HG03469 (cell line): Measurements from ENCODE around the gene CABS1.

ENCODE experiments used
- ATAC-seq: cut with Tn5 transposase; IDR thresholded peaks from one replicate; pipeline ENCODE4 v1.9.1; 2021; ENCODE audit warnings: mild to moderate bottlenecking, moderate library complexity, moderate number of reproducible peaks; ENCODE audit not compliant: unreplicated experiment

CABS1 gene

DNA sequence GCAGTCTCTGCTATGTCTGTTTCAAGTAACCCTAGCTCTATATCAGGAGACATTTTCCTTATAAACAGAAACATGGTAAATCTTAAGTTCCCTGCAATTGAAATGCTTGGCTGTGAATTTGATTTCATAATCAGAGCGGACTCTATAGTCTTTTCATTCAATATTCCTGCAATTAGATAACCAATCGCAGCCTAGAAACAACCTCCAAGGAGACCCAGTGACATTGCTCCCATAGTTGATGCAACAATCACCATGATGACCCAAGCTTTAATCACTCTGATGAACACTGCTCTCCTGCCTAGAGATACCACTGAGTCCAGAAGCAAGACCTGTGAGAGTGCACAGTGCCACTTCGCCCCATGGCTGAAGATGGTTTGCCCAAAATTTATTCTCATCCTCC lies at the start of gene CABS1:
Gene CABS1 (plus strand): TSS at position 301 of the 400 bp plus-strand sequence. CDS start 59 bp downstream, at position 360.
- no peak for ATAC-seq

DNA sequence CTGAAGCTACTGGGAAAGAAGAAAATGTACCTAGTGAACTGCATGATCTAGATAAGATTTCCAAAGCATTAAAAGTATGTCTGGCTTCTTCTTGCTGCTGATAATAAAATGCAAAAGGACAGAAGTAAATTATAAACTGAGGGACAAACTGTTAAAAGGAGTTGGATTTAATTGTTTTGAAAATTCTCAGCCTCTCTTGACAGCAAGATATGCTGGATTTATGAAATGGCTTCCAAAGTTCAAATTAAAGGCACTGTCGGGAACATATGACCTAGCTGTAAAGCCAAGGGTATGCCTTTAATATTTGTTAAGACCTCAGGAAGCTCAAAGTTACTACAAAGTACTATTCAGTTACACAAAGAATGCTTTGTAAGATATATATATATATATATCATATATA lies 46.1 kb upstream of the CABS1 start:
- no peak for ATAC-seq

GRCh38 chr4:70291341-70291740 lies 43.4 kb upstream of the CABS1 start:
- ATAC-seq: no peak

DNA sequence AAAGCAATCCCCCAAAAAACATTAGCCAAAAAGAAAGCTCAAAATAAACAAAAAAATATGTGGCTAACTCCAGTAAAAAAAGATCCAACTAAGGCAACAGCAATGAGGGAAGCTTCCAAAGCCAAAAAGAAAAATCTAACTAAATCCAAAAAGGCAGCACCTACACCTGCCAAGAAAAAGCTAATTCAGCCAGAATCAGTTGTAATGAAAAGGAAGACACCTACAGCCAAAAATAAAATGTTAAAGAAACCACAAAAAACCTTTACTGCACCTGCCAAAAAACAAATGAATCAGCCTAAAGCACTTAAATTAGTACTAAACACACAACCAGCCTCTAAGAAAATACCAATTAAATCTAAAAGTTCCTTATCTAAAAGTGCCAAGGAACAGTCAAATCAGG lies 37.2 kb upstream of the CABS1 start:
- no peak for ATAC-seq

- ATAC-seq: no peak
Measured at GRCh38 chr4:70298051-70298450, 36.7 kb upstream of the CABS1 start.

DNA sequence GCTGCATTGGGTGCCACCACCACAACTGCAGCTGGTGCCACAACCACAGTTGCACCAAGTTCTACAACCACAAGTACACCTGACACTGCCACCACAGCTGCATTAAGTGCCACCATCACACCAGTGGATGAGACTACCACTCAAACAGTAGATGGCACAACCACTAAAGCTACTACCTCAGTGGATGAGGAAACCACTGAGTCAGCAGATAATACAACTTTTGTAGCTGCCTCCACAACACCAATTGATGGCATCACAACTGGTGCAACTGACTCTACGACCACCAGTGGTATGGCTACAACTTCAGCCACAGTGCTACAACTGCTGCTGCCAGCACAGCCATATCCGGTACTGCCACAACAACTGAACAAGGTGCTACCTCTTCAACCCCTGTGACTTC lies 35.1 kb upstream of the CABS1 start:
- no peak for ATAC-seq

- no peak for ATAC-seq
Measured at GRCh38 chr4:70300215-70300614, 34.6 kb upstream of the CABS1 start.

DNA sequence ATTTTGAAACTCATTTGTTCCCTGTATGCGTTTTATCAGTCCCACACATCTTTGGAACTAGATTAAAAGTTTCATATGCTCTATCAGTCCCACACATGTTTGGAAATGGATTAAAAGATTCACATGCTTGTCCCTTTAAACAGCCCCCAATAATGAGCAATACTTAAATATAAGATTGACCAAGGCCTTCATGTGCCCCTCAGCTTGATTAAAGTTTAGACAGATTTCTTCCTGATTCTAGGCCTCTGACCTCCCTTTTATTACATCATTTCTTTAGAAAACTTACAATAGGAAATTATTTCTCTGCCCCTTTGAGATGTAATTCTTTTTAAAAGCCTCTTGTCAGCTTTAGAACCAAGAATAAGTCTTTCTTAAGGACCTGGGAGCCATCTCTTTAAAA lies 31.7 kb upstream of the CABS1 start:
- ATAC-seq: no peak

- ATAC-seq: no peak
Measured at GRCh38 chr4:70305601-70306000, 29.2 kb upstream of the CABS1 start.

- ATAC-seq: no peak
Measured at GRCh38 chr4:70306076-70306475, 28.7 kb upstream of the CABS1 start.

DNA sequence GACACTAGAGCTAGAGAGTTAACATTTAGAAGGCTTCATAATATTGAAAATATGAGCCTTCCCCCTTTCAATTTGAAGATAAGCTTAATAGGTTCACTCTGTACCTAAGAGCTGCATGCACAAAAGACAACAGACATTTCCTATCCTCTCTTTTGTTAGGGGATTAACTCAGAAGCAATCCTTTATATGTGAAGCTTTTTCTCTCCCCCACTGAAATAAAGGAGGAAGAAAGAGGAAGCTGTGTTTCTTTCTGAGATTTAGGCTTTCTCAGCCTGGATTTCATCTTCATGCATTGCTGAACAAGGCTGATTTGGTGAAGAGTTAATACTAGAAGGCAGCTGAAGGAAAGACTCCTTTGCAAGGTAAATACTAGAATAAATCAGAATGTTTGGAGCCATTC lies 21.0 kb upstream of the CABS1 start:
- ATAC-seq: no peak

DNA sequence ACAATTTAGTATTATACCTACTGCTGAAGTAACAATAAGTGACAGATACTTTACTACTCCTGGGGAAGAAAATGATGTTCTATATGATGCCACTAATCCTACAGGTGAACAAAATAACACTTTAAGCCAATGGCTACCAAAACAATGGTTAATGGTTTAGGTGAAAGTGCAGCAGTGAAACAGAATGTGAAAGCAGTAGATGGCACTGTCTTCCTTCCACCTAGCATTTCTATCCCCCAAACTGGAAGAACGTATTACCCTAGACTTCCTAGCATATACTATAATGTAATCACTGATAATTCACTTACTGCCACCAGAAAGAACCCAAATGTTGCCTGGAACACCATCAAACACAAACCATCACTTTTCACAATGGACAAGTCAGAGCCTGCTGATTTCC lies 18.9 kb upstream of the CABS1 start:
- peak; percentile 59 for ATAC-seq

DNA sequence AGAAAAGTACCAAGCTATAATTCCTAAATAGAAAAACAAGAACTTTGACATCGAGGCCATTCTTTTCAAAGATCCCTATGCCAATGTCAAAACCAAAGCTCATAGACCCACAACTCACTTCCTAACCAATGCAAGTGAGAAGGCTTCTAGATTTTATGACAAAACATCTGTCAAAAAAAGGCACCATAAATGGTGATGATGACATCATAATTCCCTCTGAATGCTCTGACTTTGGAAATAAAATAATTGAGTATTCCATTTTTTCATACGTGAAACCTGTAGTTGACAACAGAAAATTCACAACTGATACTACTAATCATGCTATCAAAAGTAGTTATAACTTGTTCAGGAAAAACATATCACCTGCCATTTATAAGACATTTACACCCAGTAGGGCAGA lies 8.7 kb upstream of the CABS1 start:
- no peak for ATAC-seq

DNA sequence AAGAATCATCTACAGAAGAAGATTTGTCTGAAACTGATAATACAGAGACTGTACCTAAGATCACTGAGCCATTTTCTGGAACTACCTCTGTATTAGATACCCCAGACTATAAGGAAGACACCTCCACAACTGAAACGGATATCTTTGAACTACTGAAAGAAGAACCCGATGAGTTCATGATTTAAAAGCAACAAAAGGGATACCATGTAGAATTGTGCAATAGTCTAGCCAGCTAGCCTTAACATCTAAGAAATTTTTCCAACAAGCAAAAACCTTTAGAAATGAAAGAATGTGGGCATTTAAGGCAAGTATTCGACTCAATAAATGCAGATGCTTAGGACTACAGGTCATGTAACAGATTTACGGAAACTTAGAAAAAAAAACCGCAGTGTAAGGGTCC lies 1.3 kb downstream of the CABS1 start:
- ATAC-seq: no peak

- ATAC-seq: no peak
Measured at GRCh38 chr4:70337886-70338420, 3.2 kb downstream of the CABS1 start.

DNA sequence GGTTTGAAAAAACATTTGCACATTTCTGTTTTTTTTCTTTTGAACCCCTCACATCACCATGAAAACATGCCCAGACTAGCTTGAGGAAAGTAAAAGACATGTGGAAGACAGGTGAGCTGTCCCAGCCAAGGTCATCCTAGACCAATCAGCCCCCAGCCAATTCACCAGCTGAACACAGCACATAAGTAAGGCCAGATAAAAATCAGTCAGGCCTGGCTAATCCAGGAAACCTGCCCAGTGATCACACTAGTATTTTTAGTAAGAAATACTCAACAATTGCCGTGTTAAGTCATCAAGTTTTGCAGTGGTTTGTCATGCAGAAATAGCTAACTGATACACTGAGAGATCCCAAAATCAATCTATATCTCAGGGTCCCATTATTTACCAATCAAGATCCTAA lies 21.4 kb downstream of the CABS1 start:
- ATAC-seq: no peak

GRCh38 chr4:70359115-70359661 lies 24.4 kb downstream of the CABS1 start:
- no peak for ATAC-seq

- ATAC-seq: no peak
Measured at GRCh38 chr4:70360460-70360859, 25.7 kb downstream of the CABS1 start, which contains the start of gene SMR3A. Gene SMR3A, plus strand, starts transcription at chr4:70360760. Its CDS starts 1,356 bp downstream, at chr4:70362116.

DNA sequence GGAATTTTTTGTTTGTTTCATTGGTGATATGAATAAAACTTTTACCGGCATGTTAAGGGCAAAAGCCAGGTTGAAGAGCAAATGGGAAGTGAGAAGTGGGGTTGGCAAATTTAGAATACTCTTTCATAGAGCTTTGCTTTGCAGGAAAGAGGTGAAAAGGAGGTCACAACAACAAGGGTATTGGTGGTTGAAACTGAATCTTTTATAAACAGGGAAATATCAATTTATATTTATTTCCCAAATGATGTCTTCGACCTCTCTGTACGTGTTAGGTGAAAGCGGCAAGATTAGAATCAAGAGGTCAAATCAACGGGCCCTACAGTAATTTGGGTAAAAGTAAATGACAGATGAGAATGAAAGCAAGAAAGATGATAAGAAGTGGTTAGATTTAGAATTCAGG lies 29.2 kb downstream of the CABS1 start:
- peak; percentile 46 for ATAC-seq

DNA sequence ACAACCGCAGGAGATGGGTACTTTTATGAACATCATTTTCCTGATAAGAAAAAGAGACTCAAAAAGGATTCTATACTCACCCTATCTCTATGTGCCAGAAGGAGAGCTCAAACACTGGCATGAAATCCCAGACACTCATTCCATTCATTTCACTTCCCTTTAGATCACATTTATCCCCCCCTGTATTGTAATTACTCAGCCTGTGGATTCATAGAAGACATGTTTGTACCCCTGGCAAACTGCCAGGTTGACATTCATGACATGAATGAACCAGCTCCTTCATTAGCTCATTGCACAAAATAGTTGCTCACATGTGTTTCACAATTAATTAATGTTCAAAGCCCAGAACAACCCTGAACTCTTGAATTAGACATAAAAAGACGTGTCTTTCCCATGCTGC lies 30.7 kb downstream of the CABS1 start:
- no peak for ATAC-seq

DNA sequence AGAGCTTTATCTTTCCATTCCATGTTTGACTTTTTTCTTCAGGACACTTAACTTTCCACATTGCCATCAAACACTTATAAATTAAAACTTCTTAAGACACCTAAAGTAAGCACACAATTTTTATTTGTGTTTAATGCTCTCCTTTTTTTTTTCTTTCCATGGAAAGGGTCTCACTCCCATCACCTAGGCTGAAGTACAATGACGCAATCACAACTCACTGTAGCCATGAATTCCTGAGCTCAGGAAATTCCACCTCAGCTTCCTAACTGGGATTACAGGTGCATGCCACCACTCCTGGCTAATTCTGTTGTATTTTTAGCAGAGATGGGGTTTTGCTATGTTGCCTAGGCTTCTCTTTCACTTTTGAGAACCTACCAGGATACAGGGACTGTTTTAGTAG lies 33.0 kb downstream of the CABS1 start:
- no peak for ATAC-seq

GRCh38 chr4:70371987-70372386 lies 37.2 kb downstream of the CABS1 start:
- ATAC-seq: no peak

DNA sequence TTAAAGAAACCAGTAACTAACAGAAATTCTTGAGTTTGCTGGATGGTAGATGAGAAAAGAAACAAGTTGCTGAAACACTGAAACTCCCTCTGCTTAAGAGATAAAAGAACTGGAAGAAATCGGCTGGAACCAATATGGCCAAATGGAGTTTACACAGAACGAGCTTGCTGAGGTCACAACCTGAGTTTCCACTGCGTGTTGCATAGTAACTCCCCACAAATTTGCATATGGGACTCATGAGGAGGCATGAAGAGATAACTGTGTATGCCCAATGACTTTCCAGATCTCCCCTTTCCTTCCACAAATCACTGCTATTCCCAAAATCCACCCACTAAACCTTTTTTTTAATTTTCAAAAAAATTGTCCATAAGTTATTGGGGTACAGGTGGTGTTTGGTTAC lies 38.0 kb downstream of the CABS1 start:
- no peak for ATAC-seq
